HepG2 (cell line): Measurements from ENCODE around the gene GPR68.

Source experiments
- CTCF ChIP-seq: sonication (generic); formaldehyde crosslinking; IDR thresholded peaks from 2 replicates; pipeline ENCODE4 v1.5.0; 2020; ENCODE audit warnings: mild to moderate bottlenecking, missing genetic modification reagents, moderate library complexity
- JUN ChIP-seq: sonication (generic); formaldehyde crosslinking; IDR thresholded peaks from 2 replicates; pipeline ENCODE4 v1.4.0; 2020; ENCODE audit warnings: mild to moderate bottlenecking, missing genetic modification reagents
- KDM5A ChIP-seq: fragments of 200-600 bp; sonication (generic); IDR thresholded peaks from 2 replicates; pipeline ENCODE4 v1.7.0; 2018; ENCODE audit warnings: antibody characterized with exemption, mild to moderate bottlenecking, low read length, borderline replicate concordance
- MATR3 ChIP-seq: sonication (generic); formaldehyde crosslinking; IDR thresholded peaks from 2 replicates; pipeline ENCODE4 v1.4.0; 2020; ENCODE audit warnings: missing genetic modification reagents
- SSRP1 ChIP-seq: IDR thresholded peaks from 2 replicates; pipeline ENCODE4 v1.6.1; 2016; ENCODE audit warnings: control low read depth
- TF ChIP-seq, protein P1 (sequence below): sonication (generic); formaldehyde crosslinking; IDR thresholded peaks from 2 replicates; pipeline ENCODE4 v1.8.1; 2022; ENCODE audit warnings: low read depth, mild to moderate bottlenecking, missing genetic modification reagents

DNA sequence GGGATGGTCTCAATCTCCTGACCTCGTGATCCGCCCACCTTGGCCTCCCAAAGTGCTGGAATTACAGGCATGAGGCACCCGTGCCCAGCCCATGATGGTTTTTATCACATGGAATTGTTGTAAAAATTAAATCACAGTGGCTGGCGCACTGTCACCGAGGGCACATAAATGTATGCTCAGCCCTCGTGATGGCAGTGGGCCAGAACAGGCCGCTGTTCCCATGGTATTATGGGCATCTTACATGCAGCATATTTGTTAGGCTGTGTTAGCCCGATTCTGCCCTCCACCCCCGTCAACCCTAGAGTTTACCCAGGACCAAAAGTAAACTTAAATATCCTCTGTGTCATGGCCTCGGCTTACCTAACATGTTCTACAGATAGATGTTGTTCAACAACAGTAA, 48.6 kb downstream of the GPR68 start:
- TF ChIP-seq SSRP1 (CRISPR knock-in tag) (no peak), MATR3 (CRISPR knock-in tag) (no peak), KDM5A (no peak), JUN (CRISPR knock-in tag) (no peak), CTCF (CRISPR knock-in tag) (no peak)
- TF ChIP-seq, protein P1, sequence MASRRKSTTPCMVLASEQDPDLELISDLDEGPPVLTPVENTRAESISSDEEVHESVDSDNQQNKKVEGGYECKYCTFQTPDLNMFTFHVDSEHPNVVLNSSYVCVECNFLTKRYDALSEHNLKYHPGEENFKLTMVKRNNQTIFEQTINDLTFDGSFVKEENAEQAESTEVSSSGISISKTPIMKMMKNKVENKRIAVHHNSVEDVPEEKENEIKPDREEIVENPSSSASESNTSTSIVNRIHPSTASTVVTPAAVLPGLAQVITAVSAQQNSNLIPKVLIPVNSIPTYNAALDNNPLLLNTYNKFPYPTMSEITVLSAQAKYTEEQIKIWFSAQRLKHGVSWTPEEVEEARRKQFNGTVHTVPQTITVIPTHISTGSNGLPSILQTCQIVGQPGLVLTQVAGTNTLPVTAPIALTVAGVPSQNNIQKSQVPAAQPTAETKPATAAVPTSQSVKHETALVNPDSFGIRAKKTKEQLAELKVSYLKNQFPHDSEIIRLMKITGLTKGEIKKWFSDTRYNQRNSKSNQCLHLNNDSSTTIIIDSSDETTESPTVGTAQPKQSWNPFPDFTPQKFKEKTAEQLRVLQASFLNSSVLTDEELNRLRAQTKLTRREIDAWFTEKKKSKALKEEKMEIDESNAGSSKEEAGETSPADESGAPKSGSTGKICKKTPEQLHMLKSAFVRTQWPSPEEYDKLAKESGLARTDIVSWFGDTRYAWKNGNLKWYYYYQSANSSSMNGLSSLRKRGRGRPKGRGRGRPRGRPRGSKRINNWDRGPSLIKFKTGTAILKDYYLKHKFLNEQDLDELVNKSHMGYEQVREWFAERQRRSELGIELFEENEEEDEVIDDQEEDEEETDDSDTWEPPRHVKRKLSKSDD (CRISPR knock-in tag) = no peak
